Left ventricle myocardium inferior (tissue), 1 donor: Measurements from ENCODE around the gene TMEM229A. TPM values are rescaled to one million over a fixed set of nuclear protein-coding genes. Genes with fewer than 3 reads are reported as not detected.

ENCODE experiments used
- DNase-seq: peaks from one replicate; pipeline ENCODE4 v3.0.0-alpha.2; 2020
- H3K27ac ChIP-seq: fragments of 200-600 bp; replicated peaks from 2 replicates; pipeline ENCODE4 v1.8.0; 2021
- H3K27me3 ChIP-seq: fragments of 200-600 bp; 2 replicates; pipeline ENCODE4 v1.8.0; 2021; ENCODE audit warnings: low read depth
- H3K36me3 ChIP-seq: fragments of 200-600 bp; 2 replicates; pipeline ENCODE4 v1.8.0; 2021
- H3K4me1 ChIP-seq: fragments of 200-600 bp; 2 replicates; pipeline ENCODE4 v1.8.0; 2021
- H3K4me3 ChIP-seq: fragments of 200-600 bp; 2 replicates; pipeline ENCODE4 v1.8.0; 2021; ENCODE audit warnings: mild to moderate bottlenecking, moderate library complexity
- H3K9me3 ChIP-seq: fragments of 200-600 bp; replicated peaks from 2 replicates; pipeline ENCODE4 v1.8.0; 2021
- CTCF ChIP-seq: fragments of 200-600 bp; IDR thresholded peaks from 2 replicates; pipeline ENCODE4 v1.8.0; 2021; ENCODE audit warnings: antibody characterized with exemption, mild to moderate bottlenecking, borderline replicate concordance
- intact Hi-C: fragments of 100-400 bp; cut with micrococcal nuclease; formaldehyde crosslinking; loops from one replicate; pipeline ENCODE4 v1.11.0; 2022
- total RNA-seq: library from RNA; stranded (reverse); fragmentation: NEBNext Ultra II Directional; extraction: Animal tissue kit (Norgen Biotek cat#: 25700); gene quantifications from one replicate; pipeline ENCODE4 v1.2.1, GENCODE V29; 2021
- donor health status: DM: no; HTN: yes; CAD: no; lungs with severe emphysema.

The TMEM229A gene
- total RNA-seq, 1 donor from 2014 or later: not detected

GRCh38 chr7:124035706-124036105 lies 2.8 kb upstream of the TMEM229A start:
- Histone ChIP-seq H3K4me1 (peaks cover 21% of the 10 kb centered on the region), H3K36me3 (no peaks in the 10 kb centered on the region), H3K9me3 (no peaks in the 10 kb centered on the region), H3K4me3 (no peak overlapping the region), H3K27ac (no peak overlapping the region), H3K27me3 (peaks cover 35% of the 10 kb centered on the region)
- no peak for DNase-seq
- TF ChIP-seq CTCF: no peak
- intact Hi-C loops: no loop called here

- intact Hi-C loops: no loop called here
- peaks cover 21% of the 10 kb centered on the region for H3K4me1 ChIP-seq
- H3K27me3 ChIP-seq: peaks cover 45% of the 10 kb centered on the region
Observed at GRCh38 chr7:124034754-124035100, 1.9 kb upstream of the TMEM229A start.

GRCh38 chr7:124033807-124034753 lies 1.2 kb upstream of the TMEM229A start:
- no peak for TF ChIP-seq CTCF
- H3K27ac ChIP-seq: no peak overlapping the region

More at GRCh38 chr7:124034754-124035100, 1.9 kb upstream of the TMEM229A start:
- H3K27ac ChIP-seq: no peak overlapping the region
- DNase-seq: no peak
- no peaks in the 10 kb centered on the region for H3K36me3 ChIP-seq
- TF ChIP-seq CTCF: no peak
- no peak overlapping the region for H3K4me3 ChIP-seq
- no peaks in the 10 kb centered on the region for H3K9me3 ChIP-seq

GRCh38 chr7:124033095-124033806 lies 384 bp upstream of the TMEM229A start:
- Histone ChIP-seq H3K27ac (no peak overlapping the region), H3K4me1 (peaks cover 21% of the 10 kb centered on the region), H3K36me3 (no peaks in the 10 kb centered on the region), H3K27me3 (peaks cover 60% of the 10 kb centered on the region), H3K9me3 (no peaks in the 10 kb centered on the region), H3K4me3 (peak overlapping the region; percentile 70)
- intact Hi-C loops: no loop called here
- TF ChIP-seq CTCF: peak; percentile 6
- DNase-seq: peak; percentile 22

More at GRCh38 chr7:124033807-124034753, 1.2 kb upstream of the TMEM229A start:
- no peak for DNase-seq
- no peaks in the 10 kb centered on the region for H3K9me3 ChIP-seq
- peak overlapping the region; percentile 70 for H3K4me3 ChIP-seq
- intact Hi-C loops: no loop called here
- peaks cover 51% of the 10 kb centered on the region for H3K27me3 ChIP-seq
- H3K36me3 ChIP-seq: no peaks in the 10 kb centered on the region
- peaks cover 21% of the 10 kb centered on the region for H3K4me1 ChIP-seq

GRCh38 chr7:124031919-124032318 lies 948 bp downstream of the TMEM229A start:
- Histone ChIP-seq H3K4me3 (peak overlapping the region; percentile 70), H3K9me3 (no peaks in the 10 kb centered on the region), H3K27me3 (peaks cover 64% of the 10 kb centered on the region), H3K36me3 (no peaks in the 10 kb centered on the region), H3K27ac (no peak overlapping the region), H3K4me1 (peaks cover 21% of the 10 kb centered on the region)
- TF ChIP-seq CTCF: no peak
- DNase-seq: no peak
- intact Hi-C loops: no loop called here
